OCI-LY7 (cell line): ENCODE data around the gene LRIG1. TPM values are rescaled to one million over a fixed set of nuclear protein-coding genes. Genes with fewer than 3 reads are reported as not detected.

ENCODE experiments used
- BruUV-seq: library from RNA; stranded (reverse); fragments of 400-500 nt; replicated peaks from 2 replicates; lab custom pipeline; 2021; lab: Mats Ljungman, UMichigan
- CTCF ChIA-PET: fragments of 300-600 bp; sonication (Branson Sonifier 250); formaldehyde crosslinking; loops from one replicate; lab custom pipeline; 2022; ENCODE audit warnings: antibody characterized with exemption; ENCODE audit not compliant: unreplicated experiment; lab: Charles Lee
- POLR2A ChIA-PET: fragments of 300-600 bp; sonication (Branson Sonifier 250); formaldehyde crosslinking; loops from one replicate; lab custom pipeline; 2022; ENCODE audit warnings: antibody characterized with exemption; lab: Charles Lee
- DNase-seq: peaks from one replicate; pipeline ENCODE4 v3.0.0-alpha.2; 2015; ENCODE audit warnings: low spot score
- H2AFZ ChIP-seq: fragments of 200-600 bp; sonication (generic), shearing (Covaris generic); 2 replicates; pipeline ENCODE4 v1.6.1; 2014; ENCODE audit warnings: mild to moderate bottlenecking, antibody characterized with exemption, low read length, moderate library complexity
- H3K27ac ChIP-seq: fragments of 200-600 bp; sonication (generic); 2 replicates; pipeline ENCODE4 v1.5.1; 2014; ENCODE audit warnings: mixed run types, low read depth, mild to moderate bottlenecking, moderate library complexity, low read length, inconsistent platforms; ENCODE audit not compliant: poor library complexity, severe bottlenecking
- H3K36me3 ChIP-seq: fragments of 200-600 bp; sonication (generic); 2 replicates; pipeline ENCODE4 v1.6.1; 2014; ENCODE audit warnings: mild to moderate bottlenecking, antibody characterized with exemption, low read length, moderate library complexity, mixed read lengths; ENCODE audit not compliant: insufficient read depth
- H3K4me1 ChIP-seq: fragments of 200-600 bp; sonication (generic); 2 replicates; pipeline ENCODE4 v1.5.1; 2014; ENCODE audit warnings: mild to moderate bottlenecking, low read length; ENCODE audit not compliant: insufficient read depth, poor library complexity, severe bottlenecking
- H3K4me2 ChIP-seq: fragments of 200-600 bp; sonication (generic); 2 replicates; pipeline ENCODE4 v1.6.1; 2014; ENCODE audit warnings: mild to moderate bottlenecking, low read length
- H3K4me3 ChIP-seq: fragments of 200-600 bp; sonication (generic); 2 replicates; pipeline ENCODE4 v1.5.1; 2014; ENCODE audit warnings: mild to moderate bottlenecking, low read depth, low read length; ENCODE audit not compliant: poor library complexity, severe bottlenecking
- H3K79me2 ChIP-seq: fragments of 200-600 bp; sonication (generic); 2 replicates; pipeline ENCODE4 v1.6.1; 2016; ENCODE audit warnings: low read depth, mild to moderate bottlenecking, low read length, moderate library complexity, mixed read lengths; ENCODE audit not compliant: insufficient read depth
- H3K9me2 ChIP-seq: fragments of 200-600 bp; sonication (generic); 2 replicates; pipeline ENCODE4 v1.6.1; 2016; ENCODE audit warnings: mild to moderate bottlenecking, low read length, mixed read lengths; ENCODE audit not compliant: insufficient read depth
- H3K9me3 ChIP-seq: fragments of 200-600 bp; sonication (generic); 2 replicates; pipeline ENCODE4 v1.6.1; 2014; ENCODE audit warnings: mild to moderate bottlenecking, mixed run types, low read length, mixed read lengths
- H4K20me1 ChIP-seq: fragments of 200-600 bp; sonication (generic); 2 replicates; pipeline ENCODE4 v1.6.1; 2014; ENCODE audit warnings: mild to moderate bottlenecking, antibody characterized with exemption, low read length, moderate library complexity, mixed read lengths; ENCODE audit not compliant: insufficient read depth
- CTCF ChIP-seq: fragments of 200-600 bp; sonication (generic); conservative IDR thresholded peaks from 2 replicates; pipeline ENCODE4 v1.5.1; 2014; ENCODE audit warnings: mild to moderate bottlenecking, antibody characterized with exemption, low read length, moderate library complexity, mixed read lengths
- EZH2phosphoT487 ChIP-seq: fragments of 200-600 bp; sonication (generic); IDR thresholded peaks from 2 replicates; pipeline ENCODE4 v1.6.1; 2018; ENCODE audit warnings: low read depth, borderline replicate concordance, mild to moderate bottlenecking, mixed run types, antibody characterized with exemption, low read length, moderate library complexity, mixed read lengths
- intact Hi-C: fragments of 100-400 bp; cut with micrococcal nuclease; formaldehyde crosslinking; loops from one replicate; pipeline ENCODE4 v1.10.0; 2022; ENCODE audit not compliant: unreplicated experiment
- total RNA-seq, 2 experiments: library from RNA; depleted of rRNA in 1 of 2; stranded (reverse); fragments of >200 nt in 1 of 2; shearing (Covaris generic) in 1 of 2; gene quantifications; 2 replicates each; pipeline ENCODE4 v1.2.3, GENCODE V29; 2014 to 2022

The LRIG1 gene
- total RNA-seq, 2 experiments from 2014 or later, result 84.2 to 115 TPM

GRCh38 chr3:66404903-66405700 is 95.7 kb downstream of the LRIG1 start:
- Histone ChIP-seq H2AFZ (no peak overlapping the region), H3K9me2 (no peaks in the 10 kb centered on the region), H3K9me3 (no peaks in the 10 kb centered on the region), H3K79me2 (no peaks in the 10 kb centered on the region), H4K20me1 (no peaks in the 10 kb centered on the region), H3K4me3 (no peak overlapping the region), H3K4me2 (no peak overlapping the region), H3K27ac (no peak overlapping the region), H3K36me3 (peaks cover 100% of the 10 kb centered on the region), H3K4me1 (peaks cover 21% of the 10 kb centered on the region)
- TF ChIP-seq CTCF (no peak), EZH2phosphoT487 (no peak)
- no TSS peak for BruUV-seq
- ChIA-PET CTCF (interaction anchor here (0.6 kb wide), 1 partner anchor 45 kb away, joined by 3 read pairs; no protein-coding TSS in a partner anchor), POLR2A (no interaction called here)
- no peak for DNase-seq
- intact Hi-C loops, result no loop called here

GRCh38 chr3:66404197-66404596 is 96.6 kb downstream of the LRIG1 start:
- Histone ChIP-seq H3K4me3 (no peak overlapping the region), H3K27ac (no peak overlapping the region), H2AFZ (no peak overlapping the region), H3K79me2 (no peaks in the 10 kb centered on the region), H3K9me2 (no peaks in the 10 kb centered on the region), H4K20me1 (no peaks in the 10 kb centered on the region), H3K36me3 (peaks cover 100% of the 10 kb centered on the region), H3K4me1 (peaks cover 13% of the 10 kb centered on the region), H3K4me2 (no peak overlapping the region), H3K9me3 (no peaks in the 10 kb centered on the region)
- POLR2A ChIA-PET, result interaction anchor here (1.0 kb wide), 1 partner anchor 35 kb away, joined by 3 read pairs; no protein-coding TSS in a partner anchor
- CTCF ChIA-PET, result interaction anchor here (0.6 kb wide), 1 partner anchor 418 kb away, joined by 4 read pairs; no protein-coding TSS in a partner anchor
- no TSS peak for BruUV-seq
- intact Hi-C loops, result no loop called here
- DNase-seq, result no peak
- TF ChIP-seq CTCF (no peak), EZH2phosphoT487 (no peak)
